ENCODE measurements around the gene TCF12.
"Not testable (repeated sequence)": the region's sequence is repeated elsewhere in the genome, so short reads cannot be mapped to it uniquely, and the experiment has no call there.

TCF12 gene

DNA sequence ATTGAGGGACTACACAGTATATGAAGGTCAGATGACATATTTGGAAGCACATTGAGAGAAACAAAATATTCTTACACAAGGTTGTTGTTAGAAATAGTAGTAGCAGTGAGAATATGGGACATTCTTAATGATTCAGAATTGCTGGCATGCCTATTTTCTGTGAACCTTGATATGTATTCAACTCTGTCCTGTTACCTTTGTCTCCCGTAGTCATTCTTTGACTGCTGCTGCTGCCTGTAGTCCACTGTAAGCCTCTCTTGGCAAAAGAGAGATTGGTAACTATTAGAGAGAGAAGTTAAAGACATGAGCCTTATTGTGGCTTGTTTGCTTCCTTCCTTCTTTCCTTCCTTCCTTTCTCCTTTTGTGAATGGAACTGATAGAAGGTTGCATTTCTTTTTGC, 64.5 kb downstream of the TCF12 start:
- no peak for DNase-seq

DNA sequence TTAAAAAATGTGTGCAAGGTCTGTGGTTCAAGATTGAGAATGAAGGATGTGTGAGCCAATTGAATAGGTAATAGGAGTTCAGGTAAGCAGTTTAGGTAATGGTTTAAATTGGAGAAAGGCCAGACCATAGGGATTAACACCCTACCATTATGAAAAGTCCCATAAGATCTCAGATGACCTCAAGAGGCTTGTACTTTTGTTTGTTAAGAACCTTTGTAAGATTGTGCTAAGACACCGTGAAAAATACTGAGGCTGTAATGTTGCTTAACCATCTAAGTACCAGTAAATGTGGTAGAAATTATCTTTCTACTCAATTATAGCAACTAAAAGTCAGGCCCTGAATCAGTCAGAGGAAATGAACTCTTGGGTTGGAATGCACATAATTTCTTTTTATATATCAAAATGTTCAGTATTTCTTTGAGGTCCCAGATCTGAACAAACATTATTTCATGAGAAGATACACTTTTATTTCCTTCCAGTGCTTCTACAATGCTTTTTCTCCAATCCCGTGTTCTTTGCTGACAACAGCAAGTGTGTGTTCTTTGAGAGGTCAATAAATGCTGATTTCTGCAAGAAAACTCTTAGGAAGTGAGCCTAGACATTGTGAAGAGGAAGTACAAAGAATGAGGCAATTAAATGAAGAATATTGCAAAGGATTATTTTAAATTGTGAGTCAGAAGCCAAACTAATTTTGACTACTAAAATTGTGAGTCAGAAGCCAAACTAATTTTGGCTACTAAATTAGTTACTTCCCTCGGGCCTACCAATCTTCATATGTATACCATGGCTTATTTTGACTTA, 66.4 kb downstream of the TCF12 start:
- DNase-seq: no peak

GRCh38 chr15:56985856-56986255, 67.4 kb downstream of the TCF12 start:
- no peak for DNase-seq

DNA sequence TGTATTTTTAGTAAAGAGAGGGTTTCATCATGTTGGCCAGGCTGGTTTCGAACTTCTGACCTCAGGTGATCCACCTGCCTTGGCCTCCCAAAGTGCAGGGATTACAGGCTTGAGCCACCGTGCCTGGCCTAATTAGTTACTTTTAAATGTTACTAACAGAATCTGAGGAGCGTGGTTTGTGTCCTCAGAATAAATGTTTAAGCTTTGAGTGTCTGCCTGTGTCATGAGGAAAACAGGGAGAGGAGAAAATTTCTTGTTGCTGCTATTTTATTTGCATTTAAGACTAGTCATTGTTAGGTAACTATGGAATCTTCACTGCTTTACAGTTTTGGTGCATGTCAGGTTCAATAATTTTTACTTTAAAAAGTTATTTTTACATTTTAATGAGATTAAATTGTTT, 68.8 kb downstream of the TCF12 start:
- DNase-seq: no peak

GRCh38 chr15:56988219-56988618, 69.8 kb downstream of the TCF12 start:
- no peak for DNase-seq

DNA sequence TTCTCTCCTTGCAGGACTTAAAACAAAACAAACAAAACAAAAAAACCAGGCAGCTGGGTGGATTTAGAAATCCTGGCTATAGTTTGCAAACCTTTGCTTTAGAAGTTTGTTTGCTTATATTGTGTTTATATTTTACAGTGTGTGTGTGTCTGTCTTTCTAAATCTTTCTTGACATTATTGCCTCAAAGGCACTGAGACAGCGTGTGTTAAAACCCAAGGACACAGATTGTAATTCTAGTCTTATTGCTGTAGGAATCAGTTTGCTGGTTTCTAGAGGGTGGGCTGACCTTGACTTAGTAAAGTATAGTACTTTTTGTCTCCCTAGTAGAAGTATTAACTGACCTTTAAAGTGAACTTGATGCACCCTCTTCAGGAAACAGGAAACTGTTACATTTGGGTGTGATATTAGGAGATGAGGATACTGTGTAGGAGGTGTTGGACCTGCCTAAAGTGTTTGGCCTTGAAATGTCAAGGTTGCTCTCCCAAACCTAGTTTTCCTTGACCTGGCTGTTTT, 71.0 kb downstream of the TCF12 start:
- DNase-seq: no peak

DNA sequence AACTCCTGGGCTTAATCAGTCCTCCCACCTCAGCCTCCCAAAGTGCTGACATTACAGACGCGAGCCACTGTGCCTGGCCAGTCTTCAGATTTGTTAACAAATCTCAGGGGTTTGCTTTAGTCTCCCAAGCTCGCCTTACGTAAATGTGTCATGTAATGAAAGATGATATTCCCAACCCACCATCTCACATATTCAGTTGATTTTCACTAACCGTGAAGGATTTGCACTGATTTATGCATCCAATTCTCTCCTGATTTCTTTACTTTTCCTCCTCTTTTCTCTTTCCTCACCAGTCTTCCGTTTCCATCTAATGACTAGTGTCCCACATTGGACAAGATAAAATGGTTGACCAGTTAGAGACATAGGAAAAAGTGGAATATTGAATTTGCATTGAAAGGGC, 72.6 kb downstream of the TCF12 start:
- DNase-seq: no peak

GRCh38 chr15:56992725-56993124, 74.3 kb downstream of the TCF12 start:
- no peak for DNase-seq

GRCh38 chr15:56994280-56994679, 75.8 kb downstream of the TCF12 start:
- no peak for DNase-seq

GRCh38 chr15:56996093-56996492, 77.6 kb downstream of the TCF12 start:
- no peak for DNase-seq

GRCh38 chr15:56996746-56997470, 78.5 kb downstream of the TCF12 start:
- no peak for DNase-seq

DNA sequence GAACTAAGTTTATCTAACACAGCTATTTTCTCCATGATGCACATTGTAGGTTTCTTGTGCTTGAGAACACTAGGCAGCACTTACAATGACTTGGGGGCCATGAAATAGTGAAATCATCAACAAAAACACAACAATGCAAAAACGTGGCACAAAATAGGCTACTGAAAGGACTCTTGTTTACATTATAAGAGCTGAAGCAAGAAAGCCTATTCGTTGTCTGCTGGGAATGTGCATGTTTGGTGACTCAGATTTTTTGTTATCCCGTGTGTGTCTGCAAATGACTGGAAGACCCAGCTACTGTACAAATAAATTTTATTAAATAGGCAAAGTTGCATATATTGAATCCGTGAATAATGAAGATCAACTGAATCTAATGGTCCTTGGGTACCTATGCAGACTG, 85.0 kb downstream of the TCF12 start:
- no peak for DNase-seq

- DNase-seq: no peak
Measured at GRCh38 chr15:57005244-57005643, 86.8 kb downstream of the TCF12 start.

DNA sequence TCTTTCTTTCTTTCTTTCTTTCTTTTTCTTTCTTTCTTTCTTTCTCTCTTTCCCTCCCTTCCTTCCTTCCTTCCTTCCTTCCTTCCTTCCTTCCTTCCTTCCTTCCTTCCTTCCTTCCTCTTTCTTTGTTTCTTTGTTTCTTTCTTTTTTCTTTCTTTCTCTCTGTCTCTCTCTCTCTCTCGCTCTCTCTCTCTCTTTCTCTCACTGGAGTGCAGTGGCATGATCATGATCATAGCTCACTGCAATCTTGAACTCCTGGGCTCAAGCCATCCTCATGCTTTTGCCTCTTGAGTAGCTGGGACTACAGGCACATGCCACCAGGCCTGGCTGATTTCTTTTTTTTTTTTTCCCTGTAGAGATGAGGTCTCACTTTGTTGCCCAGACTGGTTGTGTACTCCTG, 89.4 kb downstream of the TCF12 start:
- not testable (repeated sequence) for DNase-seq

DNA sequence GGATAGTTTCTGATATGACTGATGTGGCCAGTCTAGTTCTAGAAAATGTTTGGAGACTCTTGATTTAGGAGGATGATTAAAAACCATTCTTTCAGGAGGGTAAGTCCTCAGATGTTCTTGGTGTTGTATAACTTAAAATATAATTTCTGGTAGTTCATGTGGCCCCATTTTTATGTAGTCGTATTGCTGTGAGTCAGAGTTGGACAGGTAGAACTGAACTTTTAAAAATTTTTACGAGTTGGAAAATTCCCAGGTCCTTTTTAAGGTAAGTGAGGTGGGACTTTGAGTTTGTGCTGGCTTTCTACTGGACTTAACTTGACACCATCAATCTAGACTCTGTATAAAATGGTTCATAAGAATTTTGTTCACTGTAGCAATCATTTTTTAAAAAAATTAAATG, 92.3 kb downstream of the TCF12 start:
- DNase-seq: no peak

GRCh38 chr15:57012556-57012955, 94.1 kb downstream of the TCF12 start:
- no peak for DNase-seq

DNA sequence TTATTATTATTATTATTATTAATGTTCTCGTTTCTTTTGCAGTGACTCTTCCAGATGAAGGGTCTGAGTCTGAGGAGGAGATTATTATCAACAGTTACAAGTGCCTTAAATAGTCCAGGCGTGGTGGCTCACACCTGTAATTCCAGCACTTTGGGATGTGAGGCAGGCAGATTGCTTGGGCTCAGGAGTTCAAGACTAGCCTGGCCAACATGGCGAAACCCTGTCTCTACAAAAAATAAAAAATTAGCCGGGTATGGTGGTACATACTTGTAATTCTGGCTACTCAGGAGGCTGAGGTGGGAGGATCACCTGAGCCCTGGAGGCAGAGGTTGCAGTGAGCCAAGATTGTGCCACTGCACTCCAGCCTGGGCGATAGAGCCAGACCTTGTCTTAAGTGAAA, 96.5 kb downstream of the TCF12 start:
- DNase-seq: not testable (repeated sequence)

- no peak for DNase-seq
Measured at GRCh38 chr15:57015360-57015759, 96.9 kb downstream of the TCF12 start.

GRCh38 chr15:57015897-57016296, 97.5 kb downstream of the TCF12 start:
- no peak for DNase-seq

DNA sequence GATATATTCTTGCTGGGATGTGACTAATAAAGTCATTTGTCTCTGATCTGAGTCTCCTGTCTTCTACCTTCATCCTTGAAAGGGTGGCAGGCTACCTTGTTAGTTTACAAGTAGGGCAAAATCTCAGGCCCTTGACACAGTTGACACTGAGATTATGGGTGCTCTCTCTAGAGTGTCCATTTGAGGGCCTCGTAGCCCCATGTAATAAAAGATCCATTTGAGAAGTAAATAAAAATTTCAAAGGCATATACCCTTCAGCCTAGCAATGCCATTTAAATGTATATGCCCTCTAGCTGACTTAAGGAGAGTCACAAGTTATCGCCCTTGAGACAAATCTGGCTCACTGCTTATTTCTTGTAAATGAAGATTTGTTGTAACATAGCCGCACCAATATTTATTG, 98.6 kb downstream of the TCF12 start:
- peak; percentile 6 for DNase-seq

DNA sequence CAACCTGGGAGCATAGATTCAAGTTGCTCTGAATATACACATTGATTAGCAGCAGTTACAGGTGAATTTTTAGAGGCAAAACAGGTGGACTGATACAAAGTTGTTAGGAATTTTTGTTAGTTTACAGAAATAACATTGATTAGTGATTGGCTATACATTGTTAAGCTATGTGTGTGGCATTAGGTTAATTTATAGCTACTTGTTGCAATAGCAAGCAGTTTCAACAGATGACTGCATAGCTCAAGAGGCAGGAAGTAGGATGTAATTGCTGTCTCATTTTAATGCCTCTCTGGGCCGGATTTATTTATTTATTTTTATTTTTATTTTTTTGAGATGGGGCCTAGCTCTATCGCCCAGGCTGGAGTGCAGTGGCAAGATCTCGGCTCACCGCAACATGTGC, 99.7 kb downstream of the TCF12 start:
- no peak for DNase-seq

- no peak for DNase-seq
Measured at GRCh38 chr15:57019496-57020160, 101.2 kb downstream of the TCF12 start.

DNA sequence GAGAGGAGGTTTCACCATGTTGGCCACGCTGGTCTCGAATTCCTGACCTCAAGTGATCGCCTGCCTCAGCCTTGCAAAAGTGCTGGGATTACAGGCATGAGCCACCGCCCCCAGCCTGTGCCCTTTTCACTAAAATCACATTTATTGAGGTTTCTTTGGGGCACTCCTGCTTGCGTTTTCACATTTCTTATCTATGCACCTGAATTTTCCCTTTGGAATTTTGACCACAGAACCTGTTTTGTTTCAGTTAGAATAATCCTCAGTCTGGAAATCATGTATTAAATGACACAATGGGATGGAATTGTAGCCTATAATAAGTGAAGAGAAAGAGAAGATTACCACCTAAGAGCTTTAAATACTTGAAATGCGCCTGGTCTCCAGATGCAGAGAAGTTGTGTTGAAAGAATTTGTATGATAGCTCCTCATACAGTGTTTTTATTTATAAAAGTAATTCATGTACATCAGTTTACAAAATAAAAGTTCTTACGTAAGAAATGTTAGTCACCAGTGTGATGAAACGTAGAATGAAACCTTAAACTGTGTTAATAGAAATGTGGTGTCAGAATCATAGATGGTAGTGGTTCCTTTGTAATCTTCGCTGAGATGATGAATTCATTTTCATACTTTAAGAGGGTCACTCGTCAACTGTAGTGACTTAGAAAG, 107.0 kb downstream of the TCF12 start:
- DNase-seq: no peak
